ENCODE measurements around the gene DLX1.

DLX1 gene

GRCh38 chr2:172046866-172047565 is 38.3 kb upstream of the DLX1 start:
- Histone ChIP-seq H3F3A (ENCODE audit: control insufficient read depth, insufficient read depth) (peaks cover 2% of the 10 kb centered on the region; the same call in 1 of the 2 replicates), H3K4me1 (ENCODE audit: control insufficient read depth, low read length) (peaks cover 5% of the 10 kb centered on the region), H3K4me2 (ENCODE audit: low read length) (no peak overlapping the region), H3K9me3 (ENCODE audit: control insufficient read depth, insufficient read depth, low read length) (no peaks in the 10 kb centered on the region), H3K36me3 (ENCODE audit: control insufficient read depth, low read length) (no peaks in the 10 kb centered on the region), H4K20me1 (ENCODE audit: control insufficient read depth, insufficient read depth, low read depth, low read length) (no peaks in the 10 kb centered on the region), H3K4me3 (ENCODE audit: low read length) (no peak overlapping the region), H3K27me3 (ENCODE audit: control insufficient read depth, low read length) (no peaks in the 10 kb centered on the region), H3K9me2 (replicated peaks; ENCODE audit: control insufficient read depth, low read length) (no peaks in the 10 kb centered on the region), H3K79me2 (ENCODE audit: control insufficient read depth, low read length) (no peaks in the 10 kb centered on the region), H3K27ac (ENCODE audit: low read depth, low read length) (no peak overlapping the region)
- TF ChIP-seq EZH2phosphoT487 (IDR thresholded peaks at IDR 0.05; ENCODE audit: borderline replicate concordance, low read length) = no peak
- no peak for TF ChIP-seq CTCF (IDR thresholded peaks at IDR 0.05; ENCODE audit: low read depth, low read length, poor library complexity, severe bottlenecking)

GRCh38 chr2:172047566-172048507 is 37.5 kb upstream of the DLX1 start:
- Histone ChIP-seq H3K27me3 (ENCODE audit: control insufficient read depth, low read length) (no peaks in the 10 kb centered on the region), H3K4me2 (ENCODE audit: low read length) (no peak overlapping the region), H3K4me3 (ENCODE audit: low read length) (no peak overlapping the region), H3K4me1 (ENCODE audit: control insufficient read depth, low read length) (peaks cover 5% of the 10 kb centered on the region), H4K20me1 (ENCODE audit: control insufficient read depth, insufficient read depth, low read depth, low read length) (no peaks in the 10 kb centered on the region), H3K9me3 (ENCODE audit: control insufficient read depth, insufficient read depth, low read length) (no peaks in the 10 kb centered on the region), H3F3A (ENCODE audit: control insufficient read depth, insufficient read depth) (peaks cover 2% of the 10 kb centered on the region; the same call in 1 of the 2 replicates), H3K36me3 (ENCODE audit: control insufficient read depth, low read length) (no peaks in the 10 kb centered on the region), H3K27ac (ENCODE audit: low read depth, low read length) (no peak overlapping the region), H3K79me2 (ENCODE audit: control insufficient read depth, low read length) (no peaks in the 10 kb centered on the region), H3K9me2 (replicated peaks; ENCODE audit: control insufficient read depth, low read length) (no peaks in the 10 kb centered on the region)
- TF ChIP-seq EZH2phosphoT487 (IDR thresholded peaks at IDR 0.05; ENCODE audit: borderline replicate concordance, low read length) = no peak
- TF ChIP-seq CTCF (IDR thresholded peaks at IDR 0.05; ENCODE audit: low read depth, low read length, poor library complexity, severe bottlenecking) = no peak

DNA sequence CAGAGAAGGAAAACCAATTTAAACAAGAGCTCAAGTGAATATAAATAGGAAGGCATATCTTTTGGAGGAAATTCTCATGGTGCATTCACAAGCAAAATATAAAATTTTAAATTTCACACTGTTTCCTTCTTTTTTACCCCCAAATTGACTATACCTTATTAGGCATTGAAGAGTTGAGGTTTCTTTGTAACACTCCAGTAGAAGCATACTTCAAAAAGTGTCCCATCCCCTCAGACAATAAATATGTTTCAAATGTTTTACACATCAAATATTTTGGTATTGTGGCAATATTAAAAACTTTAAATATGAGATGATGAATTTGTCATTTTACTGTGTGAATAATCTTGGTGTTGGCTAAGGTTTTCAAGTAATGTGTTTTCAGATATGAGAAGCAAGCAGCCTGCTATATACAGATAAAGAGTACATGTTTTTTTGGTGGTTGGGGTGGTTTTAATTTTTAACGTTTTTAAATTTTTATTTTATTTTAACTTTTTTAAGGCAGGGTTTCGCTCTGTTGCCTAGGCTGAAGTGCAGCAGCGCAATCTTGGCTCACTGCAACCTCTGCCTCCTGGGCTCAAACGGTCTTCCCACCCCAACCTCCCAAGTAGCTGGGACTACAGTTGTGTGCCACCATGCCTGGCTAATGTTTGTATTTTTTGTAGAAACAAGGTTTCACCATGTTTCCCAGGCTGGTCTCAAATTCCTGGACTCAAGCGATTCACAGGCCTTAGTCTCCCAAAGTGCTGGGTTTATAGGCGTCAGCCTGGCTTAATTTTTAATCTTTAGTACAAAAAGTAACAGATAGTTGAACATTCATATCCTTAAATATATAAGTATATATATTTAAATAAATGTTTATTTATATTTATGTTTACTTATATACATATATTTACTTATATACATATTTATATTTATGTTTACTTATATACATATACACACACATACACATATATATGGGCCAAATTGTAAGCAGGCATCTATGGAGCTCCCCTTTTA is 36.5 kb upstream of the DLX1 start:
- H3K27me3 ChIP-seq (ENCODE audit: control insufficient read depth, low read length) = no peaks in the 10 kb centered on the region
- H3K36me3 ChIP-seq (ENCODE audit: control insufficient read depth, low read length) = no peaks in the 10 kb centered on the region
- H3K4me3 ChIP-seq (ENCODE audit: low read length) = no peak overlapping the region
- TF ChIP-seq EZH2phosphoT487 (IDR thresholded peaks at IDR 0.05; ENCODE audit: borderline replicate concordance, low read length) (no peak), CTCF (IDR thresholded peaks at IDR 0.05; ENCODE audit: low read depth, low read length, poor library complexity, severe bottlenecking) (no peak)
- H3K79me2 ChIP-seq (ENCODE audit: control insufficient read depth, low read length) = no peaks in the 10 kb centered on the region
- peaks cover 2% of the 10 kb centered on the region; the same call in 1 of the 2 replicates for H3F3A ChIP-seq (ENCODE audit: control insufficient read depth, insufficient read depth)
- H3K9me3 ChIP-seq (ENCODE audit: control insufficient read depth, insufficient read depth, low read length) = no peaks in the 10 kb centered on the region
- H3K4me1 ChIP-seq (ENCODE audit: control insufficient read depth, low read length) = peaks cover 5% of the 10 kb centered on the region
- no peaks in the 10 kb centered on the region for H4K20me1 ChIP-seq (ENCODE audit: control insufficient read depth, insufficient read depth, low read depth, low read length)
- no peak overlapping the region for H3K27ac ChIP-seq (ENCODE audit: low read depth, low read length)
- H3K9me2 ChIP-seq (replicated peaks; ENCODE audit: control insufficient read depth, low read length) = no peaks in the 10 kb centered on the region
- H3K4me2 ChIP-seq (ENCODE audit: low read length) = no peak overlapping the region

Data from DOHH2 (cell line).